Thymus (tissue), 11 donors: ENCODE results near the gene MACROD2. TPM values are rescaled to one million over a fixed set of nuclear protein-coding genes. Genes with fewer than 3 reads are reported as not detected.
"Not testable (repeated sequence)": the region's sequence is repeated elsewhere in the genome, so short reads cannot be mapped to it uniquely, and the experiment has no call there.

Experiments
- DNase-seq, 9 donors: peaks; one replicate each; pipeline ENCODE4 v3.0.0-alpha.2; 2013; ENCODE audit warnings: low spot score in 9 of 9, low read depth in 6 of 9, missing footprints in 1 of 9
- H3K27ac ChIP-seq, 2 donors: one replicate each; pipeline ENCODE4 v1.5.1; 2013; ENCODE audit warnings: control low read depth in 1 of 2, low read depth in 1 of 2, low read length in 1 of 2, mild to moderate bottlenecking in 1 of 2, moderate library complexity in 1 of 2
- H3K27me3 ChIP-seq, 2 donors: one replicate each; pipeline ENCODE4 v1.5.1; 2013; ENCODE audit warnings: low read length in 1 of 2; ENCODE audit not compliant: control insufficient read depth in 2 of 2, insufficient read depth in 1 of 2
- H3K36me3 ChIP-seq, 2 donors: one replicate each; pipeline ENCODE4 v1.5.1; 2013; ENCODE audit warnings: low read length in 1 of 2, mild to moderate bottlenecking in 1 of 2, moderate library complexity in 1 of 2; ENCODE audit not compliant: control insufficient read depth in 2 of 2, insufficient read depth in 2 of 2
- H3K4me1 ChIP-seq, 2 donors: one replicate each; pipeline ENCODE4 v1.5.1; 2013; ENCODE audit warnings: low read length in 2 of 2; ENCODE audit not compliant: control insufficient read depth in 2 of 2, insufficient read depth in 2 of 2
- H3K4me3 ChIP-seq, 2 donors: one replicate each; pipeline ENCODE4 v1.5.1; 2013; ENCODE audit warnings: low read length in 2 of 2, control low read depth in 1 of 2, mild to moderate bottlenecking in 1 of 2
- H3K9me3 ChIP-seq, 2 donors: one replicate each; pipeline ENCODE4 v1.5.1; 2013; ENCODE audit warnings: low read length in 1 of 2, mild to moderate bottlenecking in 1 of 2; ENCODE audit not compliant: control insufficient read depth in 2 of 2, insufficient read depth in 1 of 2
- WGBS: extraction: QIAGEN DNeasy Blood & Tissue Kit; methylation state at CpG from one replicate; pipeline ENCODE4 v1.1.7; 2013; 5-methylcytosine and 5-hydroxymethylcytosine counted together
- polyA plus RNA-seq: library from polyadenylated mRNA; stranded (reverse); fragments of 200-250 nt; gene quantifications from one replicate; pipeline ENCODE4 v1.2.3, GENCODE V29; 2013
- total RNA-seq: library from RNA; stranded (reverse); fragments of 120-200 nt; gene quantifications from one replicate; pipeline ENCODE4 v1.2.4, GENCODE V29; 2013
- donor health status: healthy.

Gene MACROD2
- total and polyA plus RNA-seq, 2 donors = 1.6 to 4.2 TPM

DNA sequence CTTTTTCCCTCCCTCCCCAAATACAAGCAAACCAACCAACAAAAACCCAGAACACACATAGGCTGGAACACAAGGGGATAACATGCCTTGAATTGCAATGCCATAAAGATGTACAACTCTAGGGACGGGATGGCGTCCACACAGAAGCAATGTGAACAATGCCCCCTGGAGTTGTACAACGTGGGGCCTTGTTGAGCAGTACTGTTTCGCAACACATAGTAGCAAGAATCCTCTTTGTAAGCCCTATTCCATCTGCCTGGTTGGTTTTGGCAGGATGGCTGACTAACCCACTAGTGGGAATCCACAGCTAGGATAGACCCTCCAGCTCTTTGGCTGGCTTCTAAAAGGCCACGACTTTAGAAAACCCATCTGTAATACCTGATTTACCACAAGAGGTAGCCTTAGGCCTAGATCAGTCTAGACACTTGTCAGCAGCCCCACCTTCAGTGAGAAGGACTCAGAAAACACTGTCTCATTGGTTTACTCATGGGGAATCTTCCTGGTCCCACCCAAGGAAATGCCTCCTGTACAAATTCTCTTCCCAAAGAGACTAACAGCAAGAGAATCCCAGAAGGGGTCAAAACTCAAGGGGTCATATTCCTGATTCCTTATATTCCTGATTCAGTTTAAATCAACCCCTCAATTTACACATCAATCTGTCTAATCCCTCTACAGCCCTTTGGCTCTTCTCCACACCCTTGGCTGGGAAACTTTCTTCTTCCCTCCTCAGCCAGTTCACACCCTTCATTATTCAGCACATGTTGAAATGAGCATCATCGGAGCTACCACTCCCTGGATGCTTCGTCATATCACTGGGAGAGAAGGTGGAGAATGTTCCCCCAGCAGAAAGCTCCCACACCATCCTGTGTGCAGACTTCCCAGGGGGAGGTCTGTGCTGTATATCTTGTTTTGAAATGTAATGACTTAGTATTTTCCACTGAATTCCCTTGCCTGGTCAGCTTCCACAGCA, 964.5 kb downstream of the MACROD2 start:
- WGBS = 97% methylated on average over 7 of the region's 7 CpGs
- Histone ChIP-seq H3K36me3 (no peaks in the 10 kb centered on the region), H3K9me3 (no peaks in the 10 kb centered on the region), H3K4me3 (no peak overlapping the region), H3K4me1 (no peaks in the 10 kb centered on the region), H3K27ac (no peak overlapping the region), H3K27me3 (no peaks in the 10 kb centered on the region)
- no peak for DNase-seq

DNA sequence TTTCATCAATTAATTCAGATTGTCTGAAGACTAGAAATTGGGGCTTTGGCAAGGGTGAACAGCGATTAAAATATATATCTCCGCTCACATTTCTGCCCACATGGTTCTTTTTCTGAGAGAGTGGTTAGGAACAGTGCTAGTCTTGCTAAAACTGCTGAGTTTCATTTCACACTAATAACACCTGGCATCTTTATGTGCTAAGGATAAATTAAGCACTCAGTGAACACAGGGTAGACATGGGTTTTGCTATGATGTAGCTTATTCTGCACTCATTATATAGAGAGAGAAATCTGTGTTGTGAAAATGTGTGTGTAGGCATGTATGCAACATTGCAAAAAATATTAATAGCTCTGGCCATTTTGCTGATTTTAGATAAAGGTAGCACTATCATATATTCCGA, 965.5 kb downstream of the MACROD2 start:
- Histone ChIP-seq H3K4me3 (no peak overlapping the region), H3K36me3 (no peaks in the 10 kb centered on the region), H3K9me3 (no peaks in the 10 kb centered on the region), H3K27me3 (no peaks in the 10 kb centered on the region), H3K27ac (no peak overlapping the region), H3K4me1 (no peaks in the 10 kb centered on the region)
- WGBS = 97% methylated on average over 3 of the region's 3 CpGs
- DNase-seq = no peak

DNA sequence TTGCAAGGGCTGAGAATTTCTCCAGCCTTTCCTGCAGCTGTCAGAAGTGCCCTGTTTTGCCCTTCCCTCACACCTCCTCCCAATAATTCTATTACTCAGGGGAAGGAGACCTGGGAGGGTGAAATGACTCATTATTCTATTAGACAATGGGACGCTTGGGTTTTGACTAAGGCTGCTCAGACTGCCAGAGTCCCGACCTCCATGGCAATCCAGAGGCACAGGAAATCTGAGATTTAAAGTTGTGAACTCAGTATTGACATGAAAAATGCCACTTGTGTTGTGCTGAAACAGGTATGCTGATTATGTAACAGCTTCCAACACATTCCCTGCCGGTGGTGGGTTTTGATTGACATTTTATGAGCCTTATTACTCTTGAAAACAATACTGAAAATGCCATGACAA, 967.9 kb downstream of the MACROD2 start:
- no peak for DNase-seq
- Histone ChIP-seq H3K4me1 (no peaks in the 10 kb centered on the region), H3K27ac (no peak overlapping the region), H3K27me3 (no peaks in the 10 kb centered on the region), H3K4me3 (no peak overlapping the region), H3K9me3 (no peaks in the 10 kb centered on the region), H3K36me3 (no peaks in the 10 kb centered on the region)
- 37% methylated on average over 3 of the region's 3 CpGs for WGBS

DNA sequence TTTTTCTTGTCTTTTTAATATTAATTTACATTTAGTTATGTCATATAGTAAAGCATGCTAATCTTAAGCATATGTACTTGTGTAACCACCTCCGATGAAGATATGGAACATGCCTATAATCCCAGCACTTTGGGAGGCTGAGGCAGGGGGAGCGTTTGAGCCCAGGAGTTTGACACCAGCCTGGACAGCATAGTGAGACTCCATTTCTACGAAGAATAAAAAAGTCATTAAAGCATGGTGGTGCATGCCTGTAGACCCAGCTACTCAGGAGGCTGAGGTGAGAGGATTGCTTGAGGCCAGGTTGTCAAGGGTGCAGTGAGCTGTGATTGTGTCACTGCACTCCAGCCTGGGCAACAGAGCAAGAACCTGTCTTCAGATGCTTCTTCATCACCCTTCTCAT, 970.9 kb downstream of the MACROD2 start:
- Histone ChIP-seq H3K36me3 (no peaks in the 10 kb centered on the region), H3K9me3 (no peaks in the 10 kb centered on the region), H3K4me1 (no peaks in the 10 kb centered on the region), H3K4me3 (no peak overlapping the region), H3K27me3 (no peaks in the 10 kb centered on the region), H3K27ac (no peak overlapping the region)
- no peak for DNase-seq
- WGBS = 97% methylated on average over 3 of the region's 3 CpGs

GRCh38 chr20:14966808-14967207, 971.5 kb downstream of the MACROD2 start:
- no peak for DNase-seq
- no peaks in the 10 kb centered on the region for H3K4me1 ChIP-seq
- H3K9me3 ChIP-seq = no peaks in the 10 kb centered on the region
- H3K27me3 ChIP-seq = no peaks in the 10 kb centered on the region
- H3K36me3 ChIP-seq = no peaks in the 10 kb centered on the region
- H3K4me3 ChIP-seq = no peak overlapping the region
- H3K27ac ChIP-seq = no peak overlapping the region

GRCh38 chr20:14972256-14972655, 976.9 kb downstream of the MACROD2 start:
- Histone ChIP-seq H3K36me3 (no peaks in the 10 kb centered on the region), H3K27ac (no peak overlapping the region), H3K27me3 (no peaks in the 10 kb centered on the region), H3K4me3 (no peak overlapping the region), H3K9me3 (no peaks in the 10 kb centered on the region), H3K4me1 (no peaks in the 10 kb centered on the region)
- 95% methylated on average over 1 of the region's 1 CpG for WGBS
- DNase-seq = no peak

GRCh38 chr20:14972690-14973089, 977.4 kb downstream of the MACROD2 start:
- H3K9me3 ChIP-seq = no peaks in the 10 kb centered on the region
- no peaks in the 10 kb centered on the region for H3K27me3 ChIP-seq
- H3K27ac ChIP-seq = no peak overlapping the region
- H3K36me3 ChIP-seq = no peaks in the 10 kb centered on the region
- H3K4me1 ChIP-seq = no peaks in the 10 kb centered on the region
- DNase-seq = no peak
- WGBS = 94% methylated on average over 2 of the region's 2 CpGs
- no peak overlapping the region for H3K4me3 ChIP-seq

- no peak for DNase-seq
- Histone ChIP-seq H3K4me1 (no peaks in the 10 kb centered on the region), H3K36me3 (no peaks in the 10 kb centered on the region), H3K27me3 (no peaks in the 10 kb centered on the region), H3K9me3 (peaks cover 2 to 8% of the 10 kb centered on the region in 2 donors), H3K27ac (no peak overlapping the region), H3K4me3 (no peak overlapping the region)
- WGBS = 88% methylated on average over 3 of the region's 3 CpGs
Observed at GRCh38 chr20:14979453-14979986, 984.2 kb downstream of the MACROD2 start.

GRCh38 chr20:14981486-14981885, 986.2 kb downstream of the MACROD2 start:
- not testable (repeated sequence) for H3K4me1 ChIP-seq, H3K36me3 ChIP-seq, H3K27me3 ChIP-seq, H3K9me3 ChIP-seq, H3K4me3 ChIP-seq, DNase-seq, H3K27ac ChIP-seq
- 95% methylated on average over 3 of the region's 3 CpGs for WGBS
